ENCODE results near the gene SLC8B1.
A peak's percentile ranks its signal among the peaks of the same experiment; 100 is the strongest.

The SLC8B1 gene

GRCh38 chr12:113325916-113326315 is 9.0 kb downstream of the SLC8B1 start:
- DNase-seq (ENCODE audit: low read depth, low spot score) = no peak

- DNase-seq (ENCODE audit: low read depth, low spot score) = no peak
Measured at GRCh38 chr12:113322343-113322742, 12.6 kb downstream of the SLC8B1 start.

GRCh38 chr12:113320401-113320800 is 14.5 kb downstream of the SLC8B1 start:
- DNase-seq (ENCODE audit: low read depth, low spot score) = no peak

DNA sequence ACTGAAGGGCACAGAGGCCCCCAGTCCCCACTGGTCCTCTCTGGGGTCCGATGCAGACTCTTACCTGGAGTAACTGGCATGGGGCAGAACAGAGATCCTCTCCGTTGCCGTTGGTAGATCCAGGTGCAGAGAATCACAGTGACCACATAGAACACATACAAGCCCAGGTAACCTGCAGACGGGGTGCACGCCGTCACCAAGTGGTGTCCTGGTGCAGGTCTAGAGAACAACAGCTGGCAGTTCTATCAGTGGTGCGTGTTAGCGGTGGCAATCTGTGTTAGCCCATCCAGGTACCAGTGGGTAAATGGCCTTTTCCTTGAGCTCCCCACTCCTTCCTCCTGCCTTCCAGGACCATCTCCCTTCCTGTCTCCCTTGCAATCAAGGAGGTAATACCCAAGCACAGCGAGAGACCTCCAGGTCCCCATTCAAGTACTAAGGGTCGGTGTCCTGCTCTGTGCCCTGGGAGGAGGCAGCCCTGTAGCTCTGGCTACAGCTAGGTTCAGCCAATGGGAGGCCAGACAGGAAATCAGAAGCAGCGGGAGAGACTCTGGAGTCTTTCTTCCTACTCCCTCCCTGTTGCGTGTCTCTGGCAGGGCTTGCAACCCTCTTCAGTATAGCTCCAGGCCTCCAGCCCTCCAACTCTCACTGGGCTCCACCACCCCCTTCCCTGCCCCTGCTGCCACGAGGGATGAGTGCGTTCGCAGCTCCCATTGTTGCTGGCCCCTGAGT is 15.8 kb downstream of the SLC8B1 start:
- peak; percentile 45 for DNase-seq (ENCODE audit: low read depth, low spot score)

DNA sequence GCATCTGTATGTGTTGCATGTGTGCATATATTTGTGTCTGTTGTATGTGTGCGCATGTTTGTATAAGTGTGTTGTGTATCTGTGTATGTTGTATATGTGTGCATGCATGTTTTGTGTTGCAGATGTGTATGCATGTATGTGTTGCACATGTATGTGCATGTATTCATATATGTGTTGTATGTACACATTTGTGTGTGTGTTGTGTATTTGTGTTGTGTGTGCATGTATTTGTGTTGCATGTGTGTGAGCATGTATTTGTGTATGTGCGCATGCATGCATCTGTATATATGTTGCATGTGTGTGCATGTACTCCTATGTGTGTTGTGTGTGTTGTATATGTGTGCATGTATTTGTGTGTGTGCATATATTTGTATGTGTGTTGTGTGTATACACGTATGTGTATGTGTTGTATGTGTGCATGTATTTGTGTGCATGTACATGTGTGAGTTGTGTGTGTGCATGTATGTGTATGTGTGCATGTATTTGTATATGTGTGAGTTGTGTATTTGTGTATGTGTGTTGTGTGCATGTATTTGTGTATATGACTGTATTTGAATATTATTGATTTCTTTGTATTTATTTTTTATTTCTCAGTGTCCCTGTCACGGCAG is 16.8 kb downstream of the SLC8B1 start:
- no peak for DNase-seq (ENCODE audit: low read depth, low spot score)

GRCh38 chr12:113317122-113317521 is 17.8 kb downstream of the SLC8B1 start:
- no peak for DNase-seq (ENCODE audit: low read depth, low spot score)

GRCh38 chr12:113316155-113316554 is 18.8 kb downstream of the SLC8B1 start:
- no peak for DNase-seq (ENCODE audit: low read depth, low spot score)

DNA sequence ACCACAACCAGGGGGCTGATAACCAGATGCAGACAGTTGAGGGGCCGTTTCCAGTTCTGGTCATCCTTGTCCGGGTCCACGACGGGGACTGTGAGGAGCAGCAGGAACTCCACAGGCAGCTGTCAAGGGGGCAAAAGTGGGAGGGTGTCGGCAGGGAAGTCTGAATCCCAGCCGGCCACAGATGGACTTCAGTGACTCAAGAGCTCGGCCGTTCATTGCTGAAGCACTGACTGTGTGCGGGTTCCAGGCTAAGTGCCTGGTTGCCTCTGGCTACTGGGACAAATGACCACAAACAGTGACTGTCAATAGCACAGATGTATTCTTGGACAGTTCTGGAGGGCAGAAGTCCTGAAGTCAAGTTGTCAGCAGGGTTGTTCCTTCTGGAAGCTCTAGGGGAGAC is 19.6 kb downstream of the SLC8B1 start:
- DNase-seq (ENCODE audit: low read depth, low spot score) = no peak

DNA sequence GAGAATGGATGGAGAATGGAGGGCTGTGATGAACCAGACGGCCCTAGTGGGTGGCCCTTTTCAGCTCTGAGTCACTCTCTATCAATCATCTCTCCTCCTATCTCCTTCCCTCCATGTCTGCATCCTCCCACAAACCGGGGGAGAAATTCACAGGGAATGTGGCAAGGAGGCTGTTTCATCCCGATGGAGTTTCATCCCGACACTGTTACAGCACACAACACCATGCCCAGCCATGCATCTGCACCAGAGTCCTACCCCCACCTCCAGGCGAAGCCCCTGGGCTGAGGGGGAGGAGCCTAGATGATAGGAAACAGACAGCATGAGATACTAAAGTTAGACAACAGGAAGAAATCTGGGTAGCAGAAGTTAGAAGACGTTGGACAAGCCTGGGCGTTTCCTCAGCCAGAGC is 20.8 kb downstream of the SLC8B1 start:
- DNase-seq (ENCODE audit: low read depth, low spot score) = peak; percentile 48

GRCh38 chr12:113310489-113310888 is 24.4 kb downstream of the SLC8B1 start:
- no peak for DNase-seq (ENCODE audit: low read depth, low spot score)

GRCh38 chr12:113306382-113306781 is 28.5 kb downstream of the SLC8B1 start:
- no peak for DNase-seq (ENCODE audit: low read depth, low spot score)

- peak; percentile 65 for DNase-seq (ENCODE audit: low read depth, low spot score)
Measured at GRCh38 chr12:113305281-113305856, 29.5 kb downstream of the SLC8B1 start.

GRCh38 chr12:113302886-113303640 is 31.8 kb downstream of the SLC8B1 start:
- DNase-seq (ENCODE audit: low read depth, low spot score) = peak; percentile 85

- no peak for DNase-seq (ENCODE audit: low read depth, low spot score)
Measured at GRCh38 chr12:113302466-113302865, 32.4 kb downstream of the SLC8B1 start.

DNA sequence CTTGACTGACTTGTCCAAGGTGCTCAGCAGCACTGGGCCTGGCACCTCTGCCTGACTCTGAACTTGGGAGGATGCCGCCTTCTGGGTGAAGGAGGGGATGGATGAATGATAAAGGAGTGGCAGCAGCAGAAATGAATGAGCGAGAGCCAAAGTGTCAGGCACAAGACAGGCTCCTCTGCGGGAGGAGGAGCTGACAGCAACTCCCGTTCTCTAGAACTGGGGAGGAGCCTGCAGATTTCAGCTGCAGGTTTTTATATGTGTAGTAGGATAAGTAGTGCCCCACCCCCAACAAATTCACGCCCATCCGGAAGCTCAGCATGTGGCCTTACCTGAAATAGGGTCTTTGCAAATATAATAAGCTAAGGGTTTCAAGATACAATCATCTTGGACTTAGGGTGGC is 33.1 kb downstream of the SLC8B1 start:
- no peak for DNase-seq (ENCODE audit: low read depth, low spot score)

DNA sequence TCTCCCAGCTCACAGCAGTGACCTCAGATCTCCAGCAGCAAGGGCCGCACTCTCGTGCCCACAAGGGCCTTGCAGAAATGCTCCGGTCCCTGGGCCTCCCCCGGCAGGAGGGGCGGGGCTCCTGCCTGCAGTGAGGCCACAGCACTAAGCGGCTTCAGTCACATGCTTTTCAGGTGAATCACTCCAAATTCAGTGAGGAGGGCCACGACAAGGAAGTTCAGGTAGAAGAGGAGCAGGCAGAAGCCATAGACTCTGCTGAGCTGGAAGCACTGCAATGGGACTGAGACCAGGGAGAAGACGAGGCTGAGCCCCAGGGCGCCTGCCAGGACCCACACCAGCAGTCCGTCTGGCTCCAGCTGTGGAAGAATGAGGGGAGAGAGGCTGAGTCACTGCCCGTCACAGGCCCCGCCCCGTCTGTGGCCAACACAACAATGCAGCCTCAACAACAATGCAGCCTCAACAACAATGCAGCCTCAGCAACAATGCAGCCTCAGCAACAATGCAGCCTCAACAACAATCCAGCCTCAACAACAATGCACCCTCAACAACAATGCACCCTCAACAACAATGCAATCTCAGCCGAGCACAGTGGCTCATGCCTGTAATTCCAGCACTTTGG is 35.2 kb downstream of the SLC8B1 start:
- peak; percentile 90 for DNase-seq (ENCODE audit: low read depth, low spot score)

GRCh38 chr12:113298861-113299545 is 35.9 kb downstream of the SLC8B1 start:
- DNase-seq (ENCODE audit: low read depth, low spot score) = no peak

DNA sequence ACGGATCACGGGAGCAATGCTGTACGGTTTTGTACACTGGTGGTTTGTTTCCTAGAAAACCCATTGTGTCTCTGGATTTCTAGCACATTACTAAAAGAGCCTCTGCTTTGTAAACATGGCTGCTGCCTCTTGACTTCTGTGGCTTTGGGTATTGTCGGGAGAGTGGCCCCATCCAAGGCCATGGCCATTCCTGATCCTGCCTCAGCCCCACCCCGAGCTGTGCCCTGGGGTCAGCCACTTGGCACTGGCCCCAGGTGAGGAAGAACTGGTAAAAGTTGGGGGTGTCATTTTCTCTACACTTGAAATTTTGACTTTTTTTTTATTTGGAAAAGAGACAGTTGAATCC is 36.5 kb downstream of the SLC8B1 start:
- no peak for DNase-seq (ENCODE audit: low read depth, low spot score)

- DNase-seq (ENCODE audit: low read depth, low spot score) = no peak
Measured at GRCh38 chr12:113297621-113298471, 37.1 kb downstream of the SLC8B1 start.

GRCh38 chr12:113297214-113297587 is 37.7 kb downstream of the SLC8B1 start:
- DNase-seq (ENCODE audit: low read depth, low spot score) = no peak

All from ELF-1 (cell line).